HG02623 (cell line): ENCODE measurements around the gene XRN1.
"Not testable (repeated sequence)": the region's sequence is repeated elsewhere in the genome, so short reads cannot be mapped to it uniquely, and the experiment has no call there.

Experiments used
- ATAC-seq: cut with Tn5 transposase; IDR thresholded peaks from one replicate; pipeline ENCODE4 v1.9.1; 2021; ENCODE audit warnings: moderate library complexity; ENCODE audit not compliant: unreplicated experiment

Gene XRN1, protein sequence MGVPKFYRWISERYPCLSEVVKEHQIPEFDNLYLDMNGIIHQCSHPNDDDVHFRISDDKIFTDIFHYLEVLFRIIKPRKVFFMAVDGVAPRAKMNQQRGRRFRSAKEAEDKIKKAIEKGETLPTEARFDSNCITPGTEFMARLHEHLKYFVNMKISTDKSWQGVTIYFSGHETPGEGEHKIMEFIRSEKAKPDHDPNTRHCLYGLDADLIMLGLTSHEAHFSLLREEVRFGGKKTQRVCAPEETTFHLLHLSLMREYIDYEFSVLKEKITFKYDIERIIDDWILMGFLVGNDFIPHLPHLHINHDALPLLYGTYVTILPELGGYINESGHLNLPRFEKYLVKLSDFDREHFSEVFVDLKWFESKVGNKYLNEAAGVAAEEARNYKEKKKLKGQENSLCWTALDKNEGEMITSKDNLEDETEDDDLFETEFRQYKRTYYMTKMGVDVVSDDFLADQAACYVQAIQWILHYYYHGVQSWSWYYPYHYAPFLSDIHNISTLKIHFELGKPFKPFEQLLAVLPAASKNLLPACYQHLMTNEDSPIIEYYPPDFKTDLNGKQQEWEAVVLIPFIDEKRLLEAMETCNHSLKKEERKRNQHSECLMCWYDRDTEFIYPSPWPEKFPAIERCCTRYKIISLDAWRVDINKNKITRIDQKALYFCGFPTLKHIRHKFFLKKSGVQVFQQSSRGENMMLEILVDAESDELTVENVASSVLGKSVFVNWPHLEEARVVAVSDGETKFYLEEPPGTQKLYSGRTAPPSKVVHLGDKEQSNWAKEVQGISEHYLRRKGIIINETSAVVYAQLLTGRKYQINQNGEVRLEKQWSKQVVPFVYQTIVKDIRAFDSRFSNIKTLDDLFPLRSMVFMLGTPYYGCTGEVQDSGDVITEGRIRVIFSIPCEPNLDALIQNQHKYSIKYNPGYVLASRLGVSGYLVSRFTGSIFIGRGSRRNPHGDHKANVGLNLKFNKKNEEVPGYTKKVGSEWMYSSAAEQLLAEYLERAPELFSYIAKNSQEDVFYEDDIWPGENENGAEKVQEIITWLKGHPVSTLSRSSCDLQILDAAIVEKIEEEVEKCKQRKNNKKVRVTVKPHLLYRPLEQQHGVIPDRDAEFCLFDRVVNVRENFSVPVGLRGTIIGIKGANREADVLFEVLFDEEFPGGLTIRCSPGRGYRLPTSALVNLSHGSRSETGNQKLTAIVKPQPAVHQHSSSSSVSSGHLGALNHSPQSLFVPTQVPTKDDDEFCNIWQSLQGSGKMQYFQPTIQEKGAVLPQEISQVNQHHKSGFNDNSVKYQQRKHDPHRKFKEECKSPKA (N-terminal part only)

DNA sequence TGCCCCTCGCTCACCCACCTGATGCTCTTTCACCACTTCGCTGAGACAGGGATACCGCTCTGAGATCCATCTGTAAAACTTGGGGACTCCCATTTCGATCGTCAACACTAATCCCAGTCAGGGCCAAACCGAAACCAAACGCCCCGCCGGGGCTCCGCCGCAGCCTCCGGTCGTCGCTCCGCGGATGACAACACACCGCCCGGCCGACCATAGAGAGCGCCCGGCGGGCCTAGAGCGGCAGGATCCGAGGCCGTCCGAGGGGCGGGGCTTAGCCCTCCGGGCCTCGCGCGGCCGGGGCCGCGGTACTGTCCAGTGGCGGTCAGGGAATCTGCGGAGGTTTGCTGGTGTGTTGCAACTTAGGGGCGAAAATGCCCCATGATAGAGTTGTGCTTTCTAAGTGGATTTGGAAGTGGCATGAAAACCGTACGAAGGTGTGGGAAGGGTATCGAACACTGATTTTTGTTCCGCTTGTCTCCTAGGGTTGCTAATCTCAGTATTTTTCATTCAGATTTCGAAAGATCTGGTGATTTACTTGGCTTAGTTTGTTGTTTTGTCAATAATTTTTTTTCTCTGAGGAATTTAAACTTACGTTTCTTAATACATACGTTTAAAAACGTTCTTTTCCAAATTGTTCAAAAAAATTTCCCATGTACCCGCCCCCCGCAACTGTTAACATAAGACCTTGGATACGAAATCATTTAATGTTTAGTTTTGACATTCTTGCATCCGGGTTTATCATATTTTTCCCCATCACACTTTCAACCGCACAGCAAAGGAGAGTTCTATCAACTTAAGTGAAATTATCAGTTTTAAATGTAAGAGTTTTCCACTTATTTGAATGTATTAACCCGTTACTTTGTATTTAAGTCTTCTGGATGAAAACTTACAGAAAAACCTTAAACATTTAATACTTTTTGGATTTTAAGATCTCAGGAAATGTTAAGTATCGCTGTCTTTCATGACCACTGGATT lies at the start of gene XRN1:
TSS of gene XRN1 (minus strand) at position 186 of the 972 bp plus-strand sequence. CDS start at position 93, 93 bp downstream.
- peak; percentile 75 for ATAC-seq

DNA sequence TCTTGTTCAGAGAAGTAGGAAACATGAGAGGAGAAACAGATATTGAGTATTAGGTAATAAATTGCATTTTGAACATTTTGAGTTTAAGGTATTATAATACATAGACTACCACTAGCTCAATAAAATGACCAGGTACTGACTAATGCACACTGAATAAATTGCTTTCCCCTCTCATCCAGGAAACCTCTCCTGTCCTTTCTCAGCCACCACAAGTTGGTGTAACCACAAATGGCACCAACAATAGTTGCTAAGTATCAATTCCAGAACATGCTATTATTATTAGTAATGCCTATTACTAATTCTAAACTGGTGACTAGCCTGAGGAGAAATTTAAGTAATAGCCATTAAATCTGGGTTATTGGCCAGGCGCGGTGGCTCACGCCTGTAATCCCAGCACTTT lies 47.3 kb upstream of the XRN1 start:
- no peak for ATAC-seq

DNA sequence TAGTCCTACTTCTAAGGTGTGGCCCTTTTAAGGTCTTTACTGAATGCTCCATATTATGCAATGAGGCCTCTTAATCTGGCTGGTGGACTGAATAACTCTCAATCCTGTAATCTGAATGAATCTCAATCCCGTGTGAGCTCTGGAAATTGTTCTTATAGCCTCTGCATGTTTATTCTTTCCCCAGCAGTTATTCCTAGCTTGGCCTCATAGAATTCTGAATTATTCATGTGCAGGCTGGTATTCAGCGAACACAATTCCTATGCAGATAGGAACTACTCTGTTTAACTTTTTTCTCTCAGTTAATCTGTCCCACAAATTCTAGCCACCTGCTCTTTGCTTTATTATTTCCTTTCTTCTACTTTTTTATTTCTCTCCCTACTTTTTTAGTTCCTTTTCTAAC lies 44.3 kb upstream of the XRN1 start:
- no peak for ATAC-seq

DNA sequence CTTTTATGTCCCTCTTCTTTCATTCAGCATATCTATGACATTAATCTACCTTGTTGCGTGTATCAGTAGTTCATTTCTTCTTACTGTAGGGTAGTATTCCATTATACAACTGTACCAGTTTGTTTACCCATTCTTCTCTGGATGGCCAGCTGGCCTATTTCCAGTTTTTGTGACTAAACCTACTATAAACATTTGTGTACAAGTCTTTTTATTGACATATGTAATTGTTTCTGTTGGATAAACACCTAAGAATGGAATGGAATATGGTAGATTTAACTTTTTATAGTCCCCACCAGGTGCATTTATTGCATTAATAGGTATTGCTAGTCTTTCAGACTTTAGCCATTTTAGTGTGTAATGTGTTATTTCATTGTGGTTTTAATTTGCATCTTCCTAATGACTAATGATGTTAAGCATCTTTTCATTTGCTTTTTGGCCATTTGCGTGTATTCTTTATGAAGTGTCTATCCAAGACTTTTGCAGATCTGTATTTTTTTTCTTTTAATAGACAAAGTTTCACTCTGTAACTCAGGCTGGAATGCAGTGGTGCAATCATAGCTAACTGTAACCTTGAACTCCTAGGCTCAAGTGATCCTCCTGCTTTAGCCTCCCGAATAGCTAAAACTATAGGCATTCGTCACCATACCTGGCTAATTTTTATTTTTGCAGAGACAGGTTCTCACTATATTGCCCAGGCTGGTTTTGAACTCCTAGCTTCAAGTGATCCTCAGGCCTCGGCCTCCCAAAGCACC lies 41.9 kb upstream of the XRN1 start:
- no peak for ATAC-seq

DNA sequence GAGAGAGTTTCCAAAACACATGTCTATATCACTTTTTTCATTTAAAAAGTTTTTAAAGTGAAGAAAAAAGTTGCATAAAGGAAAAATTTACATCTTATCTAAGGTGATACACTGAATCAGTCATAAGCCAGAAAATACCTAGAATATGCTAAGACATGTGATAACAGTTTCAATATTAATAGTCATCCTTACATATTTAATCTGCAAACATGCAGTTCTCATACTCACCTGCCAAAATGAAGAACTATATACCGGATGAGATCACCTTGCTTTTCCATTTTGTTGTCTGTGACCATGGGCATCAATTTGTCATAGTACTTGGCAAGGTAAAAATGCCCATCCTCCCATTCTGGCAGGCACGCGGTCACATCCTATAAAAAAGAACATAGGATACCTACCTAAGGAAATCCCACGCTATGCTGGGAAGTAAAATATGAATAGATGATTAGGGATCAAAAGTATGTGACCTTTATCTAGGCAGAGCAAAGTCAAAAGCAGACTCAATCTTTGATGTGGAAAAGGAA lies 37.1 kb upstream of the XRN1 start:
- no peak for ATAC-seq

DNA sequence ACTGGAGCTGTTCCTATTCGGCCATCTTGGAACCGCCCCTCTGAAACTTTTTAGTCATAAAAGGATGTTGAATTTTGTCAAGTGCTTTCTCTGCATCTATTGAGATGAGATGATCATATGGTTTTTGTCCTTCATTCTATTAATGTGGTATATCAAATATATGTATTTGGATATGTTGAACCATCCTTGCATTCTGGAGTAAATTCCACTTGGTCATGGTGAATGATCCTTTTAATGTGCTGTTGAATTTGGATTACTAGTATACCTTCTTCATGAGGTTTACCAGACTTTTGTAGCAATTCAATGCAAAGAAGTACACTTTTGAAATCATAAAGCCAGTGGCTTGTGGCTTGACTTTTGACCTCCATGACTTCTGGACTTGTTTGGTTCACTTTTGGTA lies 33.4 kb upstream of the XRN1 start:
- ATAC-seq: no peak

DNA sequence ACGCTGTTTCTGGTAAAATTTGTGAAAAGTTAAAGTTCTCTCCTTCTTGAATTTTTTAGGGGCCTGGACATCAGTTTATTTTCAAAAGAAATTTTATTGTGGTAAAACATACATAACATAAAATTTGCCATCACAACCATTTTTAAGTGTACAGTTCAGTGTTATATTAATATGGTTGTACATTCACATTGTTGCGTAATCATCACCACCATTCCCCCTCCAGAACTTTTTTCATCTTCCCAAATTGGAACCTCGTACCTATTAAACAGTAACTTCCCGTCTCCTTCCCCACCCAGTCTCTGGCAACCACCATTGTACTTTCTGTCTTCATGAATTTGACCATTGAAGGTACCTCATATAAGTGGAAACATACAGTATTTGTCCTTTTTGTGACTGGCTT lies 23.0 kb upstream of the XRN1 start:
- ATAC-seq: no peak

DNA sequence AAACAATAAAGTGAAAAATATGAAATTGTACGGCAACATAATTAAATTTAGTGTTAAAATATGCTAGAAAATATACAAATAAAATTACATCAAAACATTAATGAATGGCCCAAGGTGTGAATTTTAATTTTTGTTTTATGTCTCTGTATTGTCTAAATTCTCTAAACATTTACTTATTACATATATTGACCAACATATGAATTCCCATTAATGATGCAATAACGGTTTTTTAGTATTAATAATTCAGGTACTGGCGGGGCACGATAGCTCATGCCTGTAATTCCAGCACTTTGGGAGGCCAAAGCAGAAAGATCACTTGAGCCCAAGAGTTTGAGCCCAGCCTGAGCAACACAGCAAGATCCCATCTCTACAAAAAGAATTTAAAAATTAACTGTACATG lies 20.6 kb upstream of the XRN1 start:
- ATAC-seq: no peak

DNA sequence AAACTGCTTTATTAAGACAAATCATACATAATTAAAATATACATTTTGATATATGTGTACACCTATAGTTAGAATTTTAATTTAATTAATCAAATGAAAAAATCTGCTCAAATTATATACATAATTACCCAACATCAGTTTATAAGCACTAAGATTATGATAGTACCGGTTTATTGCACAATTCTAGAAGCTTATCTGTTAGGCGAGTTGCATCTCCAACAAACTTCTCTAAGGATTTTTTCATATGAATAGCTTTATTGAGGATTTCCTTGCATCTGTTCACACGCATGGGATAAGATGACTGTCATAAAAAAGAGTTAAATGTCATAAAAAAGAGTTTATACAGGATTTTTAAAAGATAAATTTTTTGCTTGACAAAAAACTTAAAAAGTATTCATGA lies 19.9 kb upstream of the XRN1 start:
- ATAC-seq: no peak

DNA sequence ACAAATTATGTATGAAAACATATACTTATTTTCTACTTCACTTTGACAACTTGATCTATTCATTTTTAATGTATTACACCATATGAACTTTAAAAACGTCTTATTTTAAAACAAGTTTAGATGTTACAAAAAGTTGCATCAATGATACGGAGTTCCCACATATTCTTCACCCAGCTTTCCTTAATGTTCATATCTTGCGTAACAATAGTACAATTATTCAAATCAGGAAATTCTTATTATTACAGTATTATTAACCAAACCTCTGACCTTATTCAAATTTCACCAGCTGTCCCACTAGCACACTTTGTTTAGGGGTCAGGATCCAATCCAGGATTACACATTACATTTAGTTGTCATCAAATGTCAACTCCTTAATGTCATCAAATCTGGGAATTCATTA lies 12.9 kb upstream of the XRN1 start:
- ATAC-seq: no peak

DNA sequence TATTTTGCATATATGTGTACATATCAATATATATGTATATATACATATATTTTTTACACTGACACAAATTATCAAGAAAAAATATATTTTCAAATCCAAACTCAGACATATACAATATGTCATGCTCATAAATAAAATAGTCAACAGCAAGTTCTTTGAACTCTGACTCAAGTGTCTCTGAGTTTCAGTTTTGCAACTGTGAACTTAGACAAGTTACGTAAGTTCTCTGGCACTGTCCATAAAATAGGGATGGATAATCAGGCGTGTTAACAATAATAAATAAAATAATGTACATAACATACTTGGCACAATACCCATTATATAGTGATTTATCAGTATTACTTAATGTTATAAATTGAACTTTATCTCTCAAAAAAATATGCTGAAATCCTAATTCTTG lies 12.1 kb upstream of the XRN1 start:
- no peak for ATAC-seq

DNA sequence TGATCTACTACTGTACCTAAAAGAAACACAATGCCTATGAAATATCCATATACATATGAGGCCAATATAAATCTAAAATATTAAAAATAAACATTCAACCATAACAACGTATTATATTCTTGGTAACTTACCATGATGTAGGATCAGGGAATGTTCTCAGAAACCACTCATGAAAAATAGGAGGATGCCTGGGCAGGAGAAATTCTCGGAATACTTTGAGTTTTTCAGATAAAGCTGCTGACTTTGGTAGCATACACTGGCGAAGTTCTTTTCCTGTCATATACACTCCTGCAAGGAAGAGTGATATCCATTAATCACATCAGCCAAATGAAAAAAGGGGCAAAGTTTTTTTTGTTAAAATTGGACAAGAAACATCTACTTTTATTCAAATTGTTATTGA lies 11.3 kb upstream of the XRN1 start:
- ATAC-seq: no peak

DNA sequence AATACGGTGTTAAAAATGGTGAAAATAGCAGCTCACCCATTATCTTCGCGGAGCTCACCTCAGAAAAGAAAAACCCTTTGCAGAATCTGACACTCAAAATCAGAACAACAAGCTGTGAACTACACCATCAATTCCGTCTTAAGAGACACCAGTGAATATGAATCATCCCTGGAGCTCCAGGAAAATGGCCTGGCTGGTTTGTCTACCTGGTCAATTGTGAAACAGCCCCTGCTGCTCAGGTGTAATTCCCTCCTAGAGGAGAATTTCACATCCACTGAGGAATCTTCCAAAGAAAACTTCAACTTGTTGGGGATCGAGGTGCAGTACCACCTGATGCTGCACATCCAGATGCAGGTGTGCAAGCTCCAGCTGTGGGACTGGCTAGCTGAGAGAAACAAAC lies 3.0 kb upstream of the XRN1 start:
- ATAC-seq: no peak

DNA sequence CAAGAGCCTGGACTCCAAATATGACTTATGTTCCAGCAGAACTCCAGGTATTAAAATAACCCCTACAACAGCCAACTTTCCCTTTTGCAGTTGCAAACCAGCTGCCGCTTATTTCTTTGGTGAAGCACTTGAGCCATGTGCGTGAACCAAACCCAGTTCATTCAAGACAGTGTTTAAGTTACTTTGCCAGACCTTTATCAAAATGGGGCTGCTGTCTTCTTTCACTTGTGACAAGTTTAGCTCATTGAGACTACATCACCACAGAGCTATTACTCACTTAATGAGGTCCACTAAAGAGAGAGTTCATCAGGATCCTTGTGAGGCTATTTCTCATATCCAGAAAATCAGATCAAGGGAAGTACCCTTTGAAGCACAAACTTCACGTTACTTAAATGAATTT lies 2.4 kb upstream of the XRN1 start:
- no peak for ATAC-seq

DNA sequence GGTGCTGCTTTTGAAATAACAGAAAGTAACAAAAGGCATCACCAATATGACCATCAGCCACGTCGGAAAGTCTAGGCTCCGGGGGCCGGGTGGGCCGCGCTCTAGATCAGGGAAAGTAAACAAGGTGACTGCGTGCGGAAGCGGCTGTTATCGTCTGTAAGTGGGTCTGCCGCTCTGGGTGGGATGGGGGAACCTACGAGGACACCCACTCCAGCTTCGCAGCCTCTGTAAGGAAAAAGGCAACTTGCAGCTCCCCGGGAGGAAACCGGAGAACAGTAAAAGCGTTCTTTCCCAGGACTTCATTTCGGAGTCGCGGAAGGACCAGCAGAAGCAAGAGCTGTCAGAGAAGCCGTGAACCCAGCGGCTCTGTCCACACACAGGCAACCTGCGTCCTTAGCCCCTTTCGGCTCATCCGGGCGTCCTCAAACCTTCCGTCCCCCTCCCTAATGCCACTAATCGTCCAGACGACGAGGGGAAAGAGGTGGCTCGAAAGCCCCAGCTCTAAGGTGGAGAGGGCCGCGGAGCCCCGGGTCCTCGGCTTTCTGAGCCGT lies 461 bp downstream of the XRN1 start:
- peak; percentile 17 for ATAC-seq

DNA sequence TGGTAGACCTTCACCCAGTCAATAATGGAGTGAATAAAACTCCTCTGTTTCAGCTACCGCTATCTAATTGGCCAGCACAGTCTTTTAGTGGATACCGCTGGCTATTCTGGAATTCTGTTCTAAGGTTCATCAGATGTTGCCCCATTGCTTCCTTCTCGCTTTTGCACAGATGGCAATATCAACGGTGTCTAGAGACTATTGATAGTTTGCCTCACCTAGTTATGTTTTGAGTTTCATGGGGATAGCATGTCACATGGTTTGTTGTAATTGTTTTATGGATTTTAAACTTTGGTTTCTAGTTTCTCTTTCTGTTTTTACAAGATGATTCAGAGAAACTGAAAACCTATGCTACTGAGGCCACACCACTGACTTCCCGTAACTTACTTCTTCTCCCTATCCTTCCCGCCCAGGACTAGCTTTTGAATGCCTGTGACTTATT lies 2.0 kb downstream of the XRN1 start:
- ATAC-seq: peak; percentile 50

DNA sequence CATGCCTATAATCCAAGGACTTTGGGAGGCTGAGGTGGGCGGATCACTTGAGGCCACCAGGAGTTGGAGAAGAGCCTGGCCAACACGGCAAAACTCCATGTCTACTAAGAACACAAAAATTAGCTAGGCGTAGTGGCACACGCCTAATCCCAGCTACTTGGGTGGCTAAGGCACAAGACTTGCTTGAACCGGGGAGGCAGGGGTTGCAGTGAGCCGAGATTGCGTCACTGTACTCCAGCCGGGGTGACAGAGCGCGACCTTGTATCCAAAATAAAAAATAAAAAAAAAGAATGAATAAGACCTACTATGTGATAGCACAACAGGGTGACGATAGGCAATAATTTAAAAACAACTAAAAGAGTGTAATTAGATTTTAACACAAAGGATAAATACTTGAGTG lies 3.5 kb downstream of the XRN1 start:
- ATAC-seq: no peak

DNA sequence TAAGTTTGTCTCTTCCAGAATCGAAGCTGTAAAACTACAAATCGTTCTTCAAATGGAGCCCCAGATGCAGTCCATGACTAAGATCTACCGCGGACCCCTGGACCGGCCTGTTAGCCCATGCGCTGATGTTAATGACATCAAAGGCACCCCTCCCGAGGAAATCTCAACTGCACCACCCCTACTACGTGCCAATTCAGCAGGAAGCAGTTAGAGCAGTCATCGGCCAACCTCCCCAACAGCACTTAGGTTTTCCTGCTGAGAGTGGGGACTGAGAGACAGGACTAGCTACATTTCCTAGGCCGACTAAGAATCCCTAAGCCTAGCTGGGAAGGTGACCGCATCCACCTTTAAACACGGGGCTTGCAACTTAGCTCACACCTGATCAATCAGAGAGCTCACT lies 4.8 kb downstream of the XRN1 start:
- not testable (repeated sequence) for ATAC-seq
